Stomach (tissue), 4 donors: Measurements from ENCODE around the gene FBXO10.

Experiments used
- CTCF ChIP-seq, 7 experiments: fragments of 450-650 bp in 4 of 7; fragments of 200-600 bp in 3 of 7; sonication (generic) in 3 of 7; IDR thresholded peaks; one replicate each; pipeline ENCODE4 v1.5.1; 2016 to 2019; ENCODE audit warnings: antibody characterized with exemption in 7 of 7, control low read depth in 2 of 7, mild to moderate bottlenecking in 1 of 7
- EP300 ChIP-seq: sonication (generic); formaldehyde crosslinking; IDR thresholded peaks from one replicate; pipeline ENCODE4 v1.6.1; 2017; ENCODE audit warnings: antibody characterized with exemption
- POLR2A ChIP-seq, 4 donors: fragments of 450-650 bp; IDR thresholded peaks; one replicate each; pipeline ENCODE4 v1.6.1; 2016; ENCODE audit warnings: antibody characterized with exemption in 4 of 4, control low read depth in 2 of 4, mild to moderate bottlenecking in 1 of 4, moderate library complexity in 1 of 4
- POLR2AphosphoS5 ChIP-seq, 3 donors: sonication (generic); formaldehyde crosslinking; IDR thresholded peaks; one replicate each; pipeline ENCODE4 v1.6.1; 2016; ENCODE audit warnings: antibody characterized with exemption in 3 of 3

- TF ChIP-seq POLR2A (IDR thresholded peaks at IDR 0.05) (no peak), CTCF (IDR thresholded peaks at IDR 0.05) (no peak), EP300 (no peak), POLR2AphosphoS5 (IDR thresholded peaks at IDR 0.05) (no peak)
Measured at GRCh38 chr9:37497320-37497719, 78.9 kb downstream of the FBXO10 start.
